ENCODE measurements around the gene NSUN7. TPM values are rescaled to one million over a fixed set of nuclear protein-coding genes. Genes with fewer than 3 reads are reported as not detected.

Gene NSUN7
- polyA plus RNA-seq, 2 donors = 1.8 to 2.5 TPM

GRCh38 chr4:40733752-40734151, 16.0 kb upstream of the NSUN7 start:
- Histone ChIP-seq H3K4me3 (ENCODE audit: low read depth in 1 of 2, low read length in 2 of 2) (no peak overlapping the region), H3K4me1 (ENCODE audit: control insufficient read depth in 2 of 2, insufficient read depth in 2 of 2, low read length in 1 of 2) (no peaks in the 10 kb centered on the region), H3K27me3 (ENCODE audit: control insufficient read depth in 1 of 2, insufficient read depth in 2 of 2, low read length in 2 of 2) (no peaks in the 10 kb centered on the region), H3K27ac (ENCODE audit: low read depth in 2 of 2, low read length in 1 of 2) (no peak overlapping the region), H3K9me3 (ENCODE audit: control insufficient read depth in 2 of 2, insufficient read depth in 1 of 2, low read depth in 1 of 2, low read length in 1 of 2) (no peaks in the 10 kb centered on the region), H3K36me3 (ENCODE audit: control insufficient read depth in 2 of 2, insufficient read depth in 2 of 2, low read length in 1 of 2) (no peaks in the 10 kb centered on the region)
- 75 to 81% methylated on average over 7 of the region's 7 CpGs for WGBS, 2 donors

GRCh38 chr4:40734497-40734896, 15.3 kb upstream of the NSUN7 start:
- WGBS, 2 donors = 79 to 83% methylated on average over 5 of the region's 5 CpGs
- Histone ChIP-seq H3K4me3 (ENCODE audit: low read depth in 1 of 2, low read length in 2 of 2) (no peak overlapping the region), H3K27ac (ENCODE audit: low read depth in 2 of 2, low read length in 1 of 2) (peak overlapping the region in 1 of 2 donors; percentile 9), H3K4me1 (ENCODE audit: control insufficient read depth in 2 of 2, insufficient read depth in 2 of 2, low read length in 1 of 2) (no peaks in the 10 kb centered on the region), H3K27me3 (ENCODE audit: control insufficient read depth in 1 of 2, insufficient read depth in 2 of 2, low read length in 2 of 2) (no peaks in the 10 kb centered on the region), H3K36me3 (ENCODE audit: control insufficient read depth in 2 of 2, insufficient read depth in 2 of 2, low read length in 1 of 2) (no peaks in the 10 kb centered on the region), H3K9me3 (ENCODE audit: control insufficient read depth in 2 of 2, insufficient read depth in 1 of 2, low read depth in 1 of 2, low read length in 1 of 2) (no peaks in the 10 kb centered on the region)

- Histone ChIP-seq H3K4me1 (ENCODE audit: control insufficient read depth in 2 of 2, insufficient read depth in 2 of 2, low read length in 1 of 2) (no peaks in the 10 kb centered on the region), H3K27ac (ENCODE audit: low read depth in 2 of 2, low read length in 1 of 2) (no peak overlapping the region), H3K4me3 (ENCODE audit: low read depth in 1 of 2, low read length in 2 of 2) (no peak overlapping the region), H3K9me3 (ENCODE audit: control insufficient read depth in 2 of 2, insufficient read depth in 1 of 2, low read depth in 1 of 2, low read length in 1 of 2) (no peaks in the 10 kb centered on the region), H3K27me3 (ENCODE audit: control insufficient read depth in 1 of 2, insufficient read depth in 2 of 2, low read length in 2 of 2) (no peaks in the 10 kb centered on the region), H3K36me3 (ENCODE audit: control insufficient read depth in 2 of 2, insufficient read depth in 2 of 2, low read length in 1 of 2) (no peaks in the 10 kb centered on the region)
- WGBS, 2 donors = 81 to 89% methylated on average over 1 of the region's 1 CpG
Observed at GRCh38 chr4:40736910-40737309, 12.8 kb upstream of the NSUN7 start.

GRCh38 chr4:40737879-40738278, 11.9 kb upstream of the NSUN7 start:
- no peaks in the 10 kb centered on the region for H3K27me3 ChIP-seq (ENCODE audit: control insufficient read depth in 1 of 2, insufficient read depth in 2 of 2, low read length in 2 of 2)
- H3K4me3 ChIP-seq (ENCODE audit: low read depth in 1 of 2, low read length in 2 of 2) = no peak overlapping the region
- H3K36me3 ChIP-seq (ENCODE audit: control insufficient read depth in 2 of 2, insufficient read depth in 2 of 2, low read length in 1 of 2) = no peaks in the 10 kb centered on the region
- H3K9me3 ChIP-seq (ENCODE audit: control insufficient read depth in 2 of 2, insufficient read depth in 1 of 2, low read depth in 1 of 2, low read length in 1 of 2) = no peaks in the 10 kb centered on the region
- WGBS, 2 donors = 71 to 73% methylated on average over 2 of the region's 2 CpGs
- no peaks in the 10 kb centered on the region for H3K4me1 ChIP-seq (ENCODE audit: control insufficient read depth in 2 of 2, insufficient read depth in 2 of 2, low read length in 1 of 2)
- no peak overlapping the region for H3K27ac ChIP-seq (ENCODE audit: low read depth in 2 of 2, low read length in 1 of 2)

GRCh38 chr4:40739347-40739746, 10.4 kb upstream of the NSUN7 start:
- Histone ChIP-seq H3K9me3 (ENCODE audit: control insufficient read depth in 2 of 2, insufficient read depth in 1 of 2, low read depth in 1 of 2, low read length in 1 of 2) (no peaks in the 10 kb centered on the region), H3K27ac (ENCODE audit: low read depth in 2 of 2, low read length in 1 of 2) (no peak overlapping the region), H3K36me3 (ENCODE audit: control insufficient read depth in 2 of 2, insufficient read depth in 2 of 2, low read length in 1 of 2) (no peaks in the 10 kb centered on the region), H3K27me3 (ENCODE audit: control insufficient read depth in 1 of 2, insufficient read depth in 2 of 2, low read length in 2 of 2) (no peaks in the 10 kb centered on the region), H3K4me3 (ENCODE audit: low read depth in 1 of 2, low read length in 2 of 2) (no peak overlapping the region), H3K4me1 (ENCODE audit: control insufficient read depth in 2 of 2, insufficient read depth in 2 of 2, low read length in 1 of 2) (no peaks in the 10 kb centered on the region)

- Histone ChIP-seq H3K9me3 (ENCODE audit: control insufficient read depth in 2 of 2, insufficient read depth in 1 of 2, low read depth in 1 of 2, low read length in 1 of 2) (no peaks in the 10 kb centered on the region), H3K27me3 (ENCODE audit: control insufficient read depth in 1 of 2, insufficient read depth in 2 of 2, low read length in 2 of 2) (no peaks in the 10 kb centered on the region), H3K4me1 (ENCODE audit: control insufficient read depth in 2 of 2, insufficient read depth in 2 of 2, low read length in 1 of 2) (no peaks in the 10 kb centered on the region), H3K27ac (ENCODE audit: low read depth in 2 of 2, low read length in 1 of 2) (no peak overlapping the region), H3K4me3 (ENCODE audit: low read depth in 1 of 2, low read length in 2 of 2) (no peak overlapping the region), H3K36me3 (ENCODE audit: control insufficient read depth in 2 of 2, insufficient read depth in 2 of 2, low read length in 1 of 2) (no peaks in the 10 kb centered on the region)
- 39 to 42% methylated on average over 3 of the region's 3 CpGs for WGBS, 2 donors
Observed at GRCh38 chr4:40744218-40744617, 5.5 kb upstream of the NSUN7 start.

- H3K4me3 ChIP-seq (ENCODE audit: low read depth in 1 of 2, low read length in 2 of 2) = no peak overlapping the region
- H3K27ac ChIP-seq (ENCODE audit: low read depth in 2 of 2, low read length in 1 of 2) = no peak overlapping the region
- no peaks in the 10 kb centered on the region for H3K36me3 ChIP-seq (ENCODE audit: control insufficient read depth in 2 of 2, insufficient read depth in 2 of 2, low read length in 1 of 2)
- H3K9me3 ChIP-seq (ENCODE audit: control insufficient read depth in 2 of 2, insufficient read depth in 1 of 2, low read depth in 1 of 2, low read length in 1 of 2) = no peaks in the 10 kb centered on the region
- peaks cover 0 to 4% of the 10 kb centered on the region in 2 donors for H3K4me1 ChIP-seq (ENCODE audit: control insufficient read depth in 2 of 2, insufficient read depth in 2 of 2, low read length in 1 of 2)
- WGBS, 2 donors = 69 to 76% methylated on average over 6 of the region's 6 CpGs
- no peaks in the 10 kb centered on the region for H3K27me3 ChIP-seq (ENCODE audit: control insufficient read depth in 1 of 2, insufficient read depth in 2 of 2, low read length in 2 of 2)
Observed at GRCh38 chr4:40745285-40745984, 4.3 kb upstream of the NSUN7 start.

- no peaks in the 10 kb centered on the region for H3K36me3 ChIP-seq (ENCODE audit: control insufficient read depth in 2 of 2, insufficient read depth in 2 of 2, low read length in 1 of 2)
- H3K4me3 ChIP-seq (ENCODE audit: low read depth in 1 of 2, low read length in 2 of 2) = no peak overlapping the region
- peaks cover 0 to 2% of the 10 kb centered on the region in 2 donors for H3K9me3 ChIP-seq (ENCODE audit: control insufficient read depth in 2 of 2, insufficient read depth in 1 of 2, low read depth in 1 of 2, low read length in 1 of 2)
- WGBS, 2 donors = 62 to 64% methylated on average over 2 of the region's 2 CpGs
- H3K27ac ChIP-seq (ENCODE audit: low read depth in 2 of 2, low read length in 1 of 2) = no peak overlapping the region
- H3K4me1 ChIP-seq (ENCODE audit: control insufficient read depth in 2 of 2, insufficient read depth in 2 of 2, low read length in 1 of 2) = peaks cover 0 to 4% of the 10 kb centered on the region in 2 donors
- no peaks in the 10 kb centered on the region for H3K27me3 ChIP-seq (ENCODE audit: control insufficient read depth in 1 of 2, insufficient read depth in 2 of 2, low read length in 2 of 2)
Observed at GRCh38 chr4:40747207-40747835, 2.4 kb upstream of the NSUN7 start.

GRCh38 chr4:40750461-40751258, 905 bp downstream of the NSUN7 start:
- Histone ChIP-seq H3K27me3 (ENCODE audit: control insufficient read depth in 1 of 2, insufficient read depth in 2 of 2, low read length in 2 of 2) (no peaks in the 10 kb centered on the region), H3K4me3 (ENCODE audit: low read depth in 1 of 2, low read length in 2 of 2) (peak overlapping the region; percentile 70 to 74), H3K27ac (ENCODE audit: low read depth in 2 of 2, low read length in 1 of 2) (no peak overlapping the region), H3K36me3 (ENCODE audit: control insufficient read depth in 2 of 2, insufficient read depth in 2 of 2, low read length in 1 of 2) (no peaks in the 10 kb centered on the region), H3K9me3 (ENCODE audit: control insufficient read depth in 2 of 2, insufficient read depth in 1 of 2, low read depth in 1 of 2, low read length in 1 of 2) (peaks cover 0 to 2% of the 10 kb centered on the region in 2 donors), H3K4me1 (ENCODE audit: control insufficient read depth in 2 of 2, insufficient read depth in 2 of 2, low read length in 1 of 2) (peaks cover 0 to 4% of the 10 kb centered on the region in 2 donors)
- WGBS, 2 donors = 12 to 13% methylated on average over 30 of the region's 30 CpGs

Data from esophagus (tissue), 2 donors.